ENCODE data around the gene HBD.

Gene HBD

GRCh38 chr11:5232821-5233220, 1.5 kb downstream of the HBD start:
- H3K4me3 ChIP-seq (ENCODE audit: insufficient read depth, low read length, poor library complexity, severe bottlenecking), result no peak overlapping the region
- H3K9me3 ChIP-seq (ENCODE audit: insufficient read depth, low read length), result no peaks in the 10 kb centered on the region
- H3K4me2 ChIP-seq (ENCODE audit: low read depth, low read length, poor library complexity, severe bottlenecking), result no peak overlapping the region
- no peaks in the 10 kb centered on the region for H3K27me3 ChIP-seq (ENCODE audit: low read length)
- no peak overlapping the region for H3K27ac ChIP-seq (ENCODE audit: low read depth, low read length)
- H3F3A ChIP-seq (ENCODE audit: insufficient read depth), result no peaks in the 10 kb centered on the region
- no peaks in the 10 kb centered on the region for H4K20me1 ChIP-seq (ENCODE audit: low read depth, low read length)
- H3K9ac ChIP-seq (ENCODE audit: low read length), result no peak overlapping the region
- no peak overlapping the region for H2AFZ ChIP-seq (ENCODE audit: low read depth, low read length, severe bottlenecking)
- H3K9me2 ChIP-seq (replicated peaks; ENCODE audit: insufficient read depth, low read length), result no peaks in the 10 kb centered on the region
- H3K36me3 ChIP-seq (ENCODE audit: low read length), result no peaks in the 10 kb centered on the region
- TF ChIP-seq EZH2phosphoT487 (conservative IDR thresholded peaks at IDR 0.05; ENCODE audit: low read length), result no peak
- no peak for TF ChIP-seq CTCF (IDR thresholded peaks at IDR 0.05; ENCODE audit: insufficient read depth, low read length, poor library complexity, severe bottlenecking)
- no peaks in the 10 kb centered on the region for H3K79me2 ChIP-seq (ENCODE audit: insufficient read depth, low read length)

DNA sequence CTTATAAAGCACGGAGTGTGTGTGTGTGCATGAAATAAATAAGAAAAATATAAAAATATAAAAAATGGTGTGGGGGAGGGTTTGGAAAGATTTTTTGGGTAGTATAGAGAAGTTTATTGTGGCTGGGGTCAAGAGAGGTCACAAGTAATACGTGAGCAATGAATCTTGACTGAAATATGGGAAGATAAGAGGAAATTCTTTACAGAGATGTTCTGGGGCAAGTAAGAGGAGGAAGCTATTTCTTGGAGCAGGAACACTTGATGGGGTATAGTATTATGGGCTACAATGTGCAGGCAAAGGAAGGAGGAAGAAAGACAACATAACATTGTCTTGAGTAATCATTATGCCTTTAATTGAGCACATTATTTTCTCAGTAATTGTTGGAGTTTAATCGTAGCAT, 2.1 kb downstream of the HBD start:
- H3K36me3 ChIP-seq (ENCODE audit: low read length), result no peaks in the 10 kb centered on the region
- no peaks in the 10 kb centered on the region for H3K9me2 ChIP-seq (replicated peaks; ENCODE audit: insufficient read depth, low read length)
- no peak overlapping the region for H3K4me3 ChIP-seq (ENCODE audit: insufficient read depth, low read length, poor library complexity, severe bottlenecking)
- H4K20me1 ChIP-seq (ENCODE audit: low read depth, low read length), result no peaks in the 10 kb centered on the region
- no peaks in the 10 kb centered on the region for H3K27me3 ChIP-seq (ENCODE audit: low read length)
- no peak for TF ChIP-seq CTCF (IDR thresholded peaks at IDR 0.05; ENCODE audit: insufficient read depth, low read length, poor library complexity, severe bottlenecking)
- TF ChIP-seq EZH2phosphoT487 (conservative IDR thresholded peaks at IDR 0.05; ENCODE audit: low read length), result no peak
- no peaks in the 10 kb centered on the region for H3K9me3 ChIP-seq (ENCODE audit: insufficient read depth, low read length)
- no peaks in the 10 kb centered on the region for H3K79me2 ChIP-seq (ENCODE audit: insufficient read depth, low read length)
- no peak overlapping the region for H3K27ac ChIP-seq (ENCODE audit: low read depth, low read length)
- no peak overlapping the region for H3K9ac ChIP-seq (ENCODE audit: low read length)
- H2AFZ ChIP-seq (ENCODE audit: low read depth, low read length, severe bottlenecking), result no peak overlapping the region
- H3K4me2 ChIP-seq (ENCODE audit: low read depth, low read length, poor library complexity, severe bottlenecking), result no peak overlapping the region
- no peaks in the 10 kb centered on the region for H3F3A ChIP-seq (ENCODE audit: insufficient read depth)

- Histone ChIP-seq H3K27me3 (ENCODE audit: low read length) (no peaks in the 10 kb centered on the region), H3K9me2 (replicated peaks; ENCODE audit: insufficient read depth, low read length) (no peaks in the 10 kb centered on the region), H3K27ac (ENCODE audit: low read depth, low read length) (no peak overlapping the region), H3K36me3 (ENCODE audit: low read length) (no peaks in the 10 kb centered on the region), H3K79me2 (ENCODE audit: insufficient read depth, low read length) (no peaks in the 10 kb centered on the region), H3K9ac (ENCODE audit: low read length) (no peak overlapping the region), H3K4me2 (ENCODE audit: low read depth, low read length, poor library complexity, severe bottlenecking) (no peak overlapping the region), H3K9me3 (ENCODE audit: insufficient read depth, low read length) (no peaks in the 10 kb centered on the region), H3K4me3 (ENCODE audit: insufficient read depth, low read length, poor library complexity, severe bottlenecking) (no peak overlapping the region), H4K20me1 (ENCODE audit: low read depth, low read length) (no peaks in the 10 kb centered on the region), H3F3A (ENCODE audit: insufficient read depth) (no peaks in the 10 kb centered on the region), H2AFZ (ENCODE audit: low read depth, low read length, severe bottlenecking) (no peak overlapping the region)
- TF ChIP-seq EZH2phosphoT487 (conservative IDR thresholded peaks at IDR 0.05; ENCODE audit: low read length), result no peak
- TF ChIP-seq CTCF (IDR thresholded peaks at IDR 0.05; ENCODE audit: insufficient read depth, low read length, poor library complexity, severe bottlenecking), result no peak
Observed at GRCh38 chr11:5231111-5231510, 3.2 kb downstream of the HBD start.

GRCh38 chr11:5230266-5230665, 4.0 kb downstream of the HBD start:
- no peaks in the 10 kb centered on the region for H3F3A ChIP-seq (ENCODE audit: insufficient read depth)
- no peak overlapping the region for H2AFZ ChIP-seq (ENCODE audit: low read depth, low read length, severe bottlenecking)
- no peak overlapping the region for H3K27ac ChIP-seq (ENCODE audit: low read depth, low read length)
- no peaks in the 10 kb centered on the region for H3K9me3 ChIP-seq (ENCODE audit: insufficient read depth, low read length)
- H3K9ac ChIP-seq (ENCODE audit: low read length), result no peak overlapping the region
- no peaks in the 10 kb centered on the region for H3K27me3 ChIP-seq (ENCODE audit: low read length)
- H4K20me1 ChIP-seq (ENCODE audit: low read depth, low read length), result no peaks in the 10 kb centered on the region
- no peak for TF ChIP-seq EZH2phosphoT487 (conservative IDR thresholded peaks at IDR 0.05; ENCODE audit: low read length)
- no peak for TF ChIP-seq CTCF (IDR thresholded peaks at IDR 0.05; ENCODE audit: insufficient read depth, low read length, poor library complexity, severe bottlenecking)
- no peaks in the 10 kb centered on the region for H3K9me2 ChIP-seq (replicated peaks; ENCODE audit: insufficient read depth, low read length)
- no peaks in the 10 kb centered on the region for H3K36me3 ChIP-seq (ENCODE audit: low read length)
- H3K79me2 ChIP-seq (ENCODE audit: insufficient read depth, low read length), result no peaks in the 10 kb centered on the region
- H3K4me2 ChIP-seq (ENCODE audit: low read depth, low read length, poor library complexity, severe bottlenecking), result no peak overlapping the region
- no peak overlapping the region for H3K4me3 ChIP-seq (ENCODE audit: insufficient read depth, low read length, poor library complexity, severe bottlenecking)

Data from SU-DHL-6 (cell line).